Stimulated activated CD8-positive, alpha-beta memory T cell treated with anti-CD3 and anti-CD28 coated beads, Interleukin-7, amount 100 ng/mL, for 48 hours (primary cell): ENCODE results near the gene VEGFC.
A peak's percentile ranks its signal among the peaks of the same experiment; 100 is the strongest.

Experiments
- DNase-seq, 2 donors: peaks; one replicate each; pipeline ENCODE4 v3.0.0-alpha.2; 2020; ENCODE audit warnings: low read depth in 1 of 2; ENCODE audit errors: extremely low read depth in 1 of 2

VEGFC gene

GRCh38 chr4:176792326-176793059 lies at the start of gene VEGFC:
Gene VEGFC (minus strand): TSS chr4:176792922. CDS start chr4:176792311, 611 bp downstream.
- DNase-seq: peak in 1 of 2 donors; percentile 2

GRCh38 chr4:176841711-176842112 lies 49.0 kb upstream of the VEGFC start:
- no peak for DNase-seq

- no peak for DNase-seq
These were observed 47.4 kb upstream of the VEGFC start for GRCh38 chr4:176840166-176840565.

GRCh38 chr4:176839656-176840055 lies 46.9 kb upstream of the VEGFC start:
- no peak for DNase-seq

- DNase-seq: no peak
These were observed 46.1 kb upstream of the VEGFC start for GRCh38 chr4:176838601-176839433.

- DNase-seq: no peak
These were observed 44.6 kb upstream of the VEGFC start for GRCh38 chr4:176837169-176837895.

- DNase-seq: no peak
These were observed 41.8 kb upstream of the VEGFC start for GRCh38 chr4:176834531-176834930.

- DNase-seq: no peak
These were observed 40.9 kb upstream of the VEGFC start for GRCh38 chr4:176833400-176834175.

- DNase-seq: no peak
These were observed 38.2 kb upstream of the VEGFC start for GRCh38 chr4:176830971-176831370.

- DNase-seq: no peak
These were observed 32.9 kb upstream of the VEGFC start for GRCh38 chr4:176825586-176825985.

- no peak for DNase-seq
These were observed 32.1 kb upstream of the VEGFC start for GRCh38 chr4:176824645-176825366.

GRCh38 chr4:176818531-176818930 lies 25.8 kb upstream of the VEGFC start:
- DNase-seq: no peak

- DNase-seq: no peak
These were observed 24.5 kb upstream of the VEGFC start for GRCh38 chr4:176817204-176817603.

GRCh38 chr4:176814770-176815169 lies 22.0 kb upstream of the VEGFC start:
- DNase-seq: no peak

GRCh38 chr4:176810481-176811249 lies 17.9 kb upstream of the VEGFC start:
- no peak for DNase-seq

GRCh38 chr4:176806778-176807375 lies 14.2 kb upstream of the VEGFC start:
- no peak for DNase-seq

- DNase-seq: no peak
These were observed 12.4 kb upstream of the VEGFC start for GRCh38 chr4:176805155-176805554.

GRCh38 chr4:176800891-176801534 lies 8.3 kb upstream of the VEGFC start:
- DNase-seq: no peak
